HG02642 (cell line): Measurements from ENCODE around the gene PAK5.
A peak's percentile ranks its signal among the peaks of the same experiment; 100 is the strongest.

ENCODE experiments used
- ATAC-seq: cut with Tn5 transposase; IDR thresholded peaks from one replicate; pipeline ENCODE4 v1.9.1; 2021; ENCODE audit warnings: mild to moderate bottlenecking; ENCODE audit not compliant: unreplicated experiment, poor library complexity

Gene PAK5

DNA sequence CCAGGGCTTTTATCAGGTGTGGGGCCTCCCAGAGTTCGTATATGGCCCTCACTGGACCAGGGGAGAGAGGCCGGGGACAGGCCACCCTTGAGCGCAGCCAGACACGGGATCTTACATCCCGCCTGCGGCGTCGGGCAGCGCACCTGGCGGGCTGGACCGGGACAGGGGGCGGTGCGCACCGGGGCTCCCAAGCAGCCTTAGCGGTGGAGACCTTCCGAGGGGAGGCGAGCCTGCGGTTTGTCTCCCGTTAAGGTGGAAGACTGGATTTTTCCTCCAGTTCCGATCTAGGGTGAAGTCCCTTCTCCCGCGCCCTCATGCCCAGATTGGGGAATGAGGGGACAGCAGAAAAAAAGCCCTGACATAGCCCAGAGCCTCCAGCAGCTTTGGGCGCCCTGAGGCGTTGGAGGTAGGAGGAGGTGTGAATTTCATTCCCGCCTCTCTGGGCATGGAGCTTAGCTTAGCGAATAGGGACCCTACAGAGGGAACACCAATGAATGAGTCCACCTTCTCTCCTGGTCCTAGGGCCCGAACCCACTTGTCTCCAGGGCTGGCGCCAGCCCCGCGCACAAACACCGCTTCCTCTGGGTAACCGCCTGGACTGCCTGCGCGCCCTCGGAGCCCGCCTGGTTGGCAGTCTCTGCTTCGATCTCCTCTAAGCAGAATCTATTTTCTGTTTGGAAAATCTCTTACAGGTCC, 331.2 kb downstream of the PAK5 start:
- ATAC-seq: no peak

DNA sequence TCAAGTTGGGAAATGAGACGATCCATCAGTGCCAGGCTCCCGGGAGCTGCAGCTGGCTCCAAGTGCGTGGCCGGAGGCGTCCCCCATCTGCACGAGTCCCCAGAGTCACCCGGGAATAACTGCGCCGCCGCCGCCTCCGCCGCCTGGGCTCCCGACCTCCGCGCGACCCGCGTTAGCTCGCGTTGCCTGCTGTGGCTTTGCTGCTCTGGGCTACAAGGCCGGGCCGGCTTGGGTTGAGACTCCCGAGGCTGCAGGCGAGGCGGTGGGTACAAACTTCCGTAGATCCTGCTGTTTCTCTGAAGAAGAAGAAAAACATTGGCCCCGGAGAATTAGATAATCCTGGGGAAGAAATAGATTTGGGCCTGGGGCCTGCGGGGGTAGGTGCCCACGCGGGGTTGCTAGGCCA, 331.9 kb downstream of the PAK5 start:
- ATAC-seq: no peak

DNA sequence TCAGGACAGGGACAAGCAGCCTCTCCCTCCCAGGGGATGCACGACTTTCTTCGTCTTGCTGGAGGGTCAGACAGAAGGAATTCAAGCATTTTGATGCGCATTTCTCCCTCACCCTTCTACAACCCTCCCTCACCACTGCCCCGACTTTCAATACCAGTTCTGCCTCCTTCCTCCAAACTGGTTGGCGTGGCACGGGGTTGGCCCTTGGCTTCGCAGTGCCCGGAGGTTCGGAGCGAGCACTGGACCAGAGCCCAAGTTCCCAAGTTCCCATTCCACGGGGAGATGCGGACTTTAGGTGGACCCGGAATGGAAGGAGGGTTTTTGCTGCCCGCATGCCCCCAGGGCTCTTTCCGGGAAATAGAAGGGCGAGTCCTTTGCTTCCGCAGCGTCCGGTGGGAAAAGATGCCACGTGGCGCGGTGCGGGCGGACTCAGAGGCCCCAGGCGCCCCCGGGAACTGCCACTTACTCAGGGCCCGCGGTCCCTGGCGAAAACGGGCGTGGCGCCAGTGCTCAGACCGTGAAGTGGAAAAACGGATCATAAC, 332.5 kb downstream of the PAK5 start:
- no peak for ATAC-seq

DNA sequence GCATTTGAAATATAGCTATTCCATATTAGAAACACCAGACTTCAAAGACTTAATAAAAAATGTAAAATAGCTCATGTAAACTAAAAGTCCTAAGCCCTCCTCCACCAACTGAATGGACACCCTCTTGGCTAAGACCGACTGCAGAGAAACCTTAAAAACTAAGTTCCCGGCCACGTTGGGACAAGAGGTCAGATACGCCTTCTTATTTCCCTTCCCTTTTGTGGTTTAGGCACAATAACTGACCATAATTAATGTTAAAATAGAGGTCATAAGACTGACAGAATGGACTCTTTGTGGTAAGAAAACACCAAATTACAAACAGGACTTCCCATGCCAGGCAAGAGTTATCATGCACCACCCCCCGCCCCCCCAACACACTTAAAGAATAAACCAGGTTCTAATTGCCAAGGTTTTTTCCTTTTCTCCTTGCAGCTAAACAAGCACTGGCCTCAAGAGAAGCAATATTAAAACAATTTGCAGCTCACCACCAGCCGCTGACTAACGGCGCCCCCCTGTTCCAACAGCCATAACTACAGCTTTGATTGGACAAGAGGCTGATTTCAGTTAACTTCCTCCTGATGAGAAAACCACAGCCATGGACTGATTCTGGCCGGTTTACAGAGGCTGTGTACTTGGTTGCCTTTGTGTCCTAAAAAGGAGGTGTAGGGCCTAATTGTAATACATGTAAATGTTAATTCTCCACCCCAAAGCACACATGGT, 335.2 kb downstream of the PAK5 start:
- no peak for ATAC-seq

DNA sequence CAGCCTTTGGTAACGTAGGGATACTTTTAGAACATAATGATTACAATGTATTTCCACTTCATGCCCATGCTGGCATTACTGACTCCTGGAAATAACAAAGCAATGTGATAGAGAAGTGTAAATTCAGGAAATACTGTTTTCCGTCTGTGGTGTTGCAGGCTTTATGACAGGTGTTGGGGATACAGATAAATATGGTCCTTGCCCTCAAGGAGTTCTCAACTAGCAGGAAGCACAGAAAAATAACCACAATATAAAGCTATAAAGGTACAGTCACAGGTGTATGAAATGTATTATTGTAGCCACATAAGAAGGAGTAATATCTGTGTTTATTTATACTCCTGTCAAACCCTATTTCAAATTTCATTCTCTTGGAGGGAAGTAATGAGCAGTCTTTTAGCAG, 337.4 kb downstream of the PAK5 start:
- no peak for ATAC-seq

DNA sequence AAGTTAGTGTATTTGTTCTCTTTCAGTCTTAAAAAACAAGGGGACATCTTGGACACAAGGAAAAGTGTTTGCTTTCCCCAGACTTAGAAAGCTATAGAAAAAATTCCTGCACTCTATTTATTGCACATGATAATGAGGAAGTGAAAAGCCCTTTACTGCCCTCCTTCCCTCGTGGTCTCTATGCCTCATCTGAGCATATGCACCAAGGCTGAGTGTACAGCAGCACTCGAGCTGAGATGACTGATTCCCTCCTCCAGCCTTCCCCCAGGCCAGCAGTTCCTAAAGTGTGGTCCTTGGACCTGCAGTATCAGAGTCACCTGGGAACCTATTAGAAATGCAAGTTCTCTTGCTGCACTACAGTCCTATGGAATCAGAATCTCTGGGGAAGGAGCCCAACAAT, 338.8 kb downstream of the PAK5 start:
- ATAC-seq: peak; percentile 79

DNA sequence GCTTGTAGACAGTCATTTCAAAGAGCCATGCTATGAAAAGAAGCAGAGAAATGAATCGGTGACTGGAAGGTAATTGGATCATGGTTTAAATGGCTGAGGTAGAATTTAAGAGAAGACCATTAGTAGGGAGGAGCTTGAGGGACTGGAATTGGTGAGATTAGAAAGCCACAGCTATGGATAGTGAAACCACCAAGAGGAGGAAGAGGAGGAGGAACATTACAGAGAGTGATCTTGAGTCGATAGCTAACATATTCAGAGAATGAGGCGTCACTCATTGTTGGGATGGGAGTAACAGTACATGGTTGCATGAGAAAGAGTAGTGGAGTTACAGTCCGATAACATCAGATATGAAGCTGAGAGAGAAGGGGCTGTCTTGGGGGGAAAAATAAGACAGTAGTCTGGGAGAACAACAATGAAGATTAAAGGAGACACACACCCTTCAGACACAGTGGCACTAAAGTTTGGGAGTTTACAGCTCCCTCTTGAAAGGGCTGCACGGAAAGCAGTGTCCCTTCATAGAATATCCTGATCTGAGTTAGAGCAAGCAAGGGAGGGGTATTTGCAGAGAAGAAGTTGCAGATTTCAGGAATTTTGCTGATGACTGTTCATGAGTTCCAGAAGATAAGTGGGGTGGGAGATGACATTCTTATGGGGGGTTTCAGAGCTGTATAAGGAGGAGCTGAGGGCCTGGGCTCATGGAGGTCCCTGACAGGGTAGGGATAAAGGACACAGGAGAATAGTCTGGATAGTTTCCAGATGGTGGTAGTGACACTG, 339.6 kb downstream of the PAK5 start:
- ATAC-seq: no peak

DNA sequence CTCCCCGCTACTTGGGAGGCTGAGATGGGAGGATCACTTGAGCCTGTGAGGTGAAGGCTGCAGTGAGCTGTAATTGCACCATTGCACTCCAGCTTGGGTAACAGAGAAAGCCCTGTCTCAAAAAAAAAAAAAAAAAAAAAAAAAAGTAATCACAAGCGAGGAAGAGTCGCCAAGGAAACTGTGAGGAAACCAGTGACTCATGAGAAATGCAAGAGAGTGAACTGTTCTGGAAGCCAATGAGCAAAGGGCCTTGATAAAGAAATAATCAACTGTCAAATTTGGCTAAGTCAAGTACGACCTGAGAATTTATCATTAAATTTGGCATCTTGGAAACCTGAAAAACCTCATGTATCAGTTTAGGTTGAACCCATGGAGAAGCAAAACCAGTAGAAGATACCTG, 340.6 kb downstream of the PAK5 start:
- ATAC-seq: no peak

DNA sequence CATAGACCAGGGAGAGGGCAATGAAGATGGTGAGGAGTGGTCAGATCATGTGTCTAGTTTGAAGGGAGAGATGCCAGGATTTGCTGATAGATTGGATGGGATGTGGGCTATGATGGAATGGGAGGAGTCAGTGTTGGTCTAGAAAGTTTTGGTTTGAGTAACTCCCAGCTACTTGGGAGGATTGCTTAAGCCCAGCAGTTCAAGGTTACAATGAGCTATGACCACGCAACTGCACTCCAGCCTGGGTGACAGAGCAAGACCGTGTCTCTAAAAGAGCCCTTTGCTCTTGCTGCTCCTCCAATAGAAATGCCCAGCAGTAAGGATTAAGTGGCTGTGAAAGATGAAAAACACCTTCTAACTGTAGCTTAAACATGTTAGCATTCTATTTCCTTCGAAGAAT, 342.7 kb downstream of the PAK5 start:
- no peak for ATAC-seq

DNA sequence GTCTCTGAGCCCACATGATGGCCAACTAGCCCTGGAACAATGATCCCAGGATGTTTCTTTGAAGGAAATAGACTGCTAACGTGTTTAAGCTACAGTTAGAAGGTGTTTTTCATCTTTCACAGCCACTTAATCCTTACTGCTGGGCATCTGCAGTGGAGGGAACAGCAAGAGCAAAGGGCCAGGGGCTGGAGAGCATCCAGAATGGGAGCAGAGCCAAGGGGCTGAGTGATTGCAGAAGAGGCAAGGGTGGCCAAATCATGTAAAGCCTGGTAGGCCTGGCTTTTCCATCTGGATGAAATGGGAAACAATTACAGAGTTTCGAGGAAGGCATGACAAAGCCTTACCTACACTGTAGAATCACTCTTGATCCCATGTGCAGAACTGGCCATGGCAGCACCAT, 343.2 kb downstream of the PAK5 start:
- no peak for ATAC-seq

DNA sequence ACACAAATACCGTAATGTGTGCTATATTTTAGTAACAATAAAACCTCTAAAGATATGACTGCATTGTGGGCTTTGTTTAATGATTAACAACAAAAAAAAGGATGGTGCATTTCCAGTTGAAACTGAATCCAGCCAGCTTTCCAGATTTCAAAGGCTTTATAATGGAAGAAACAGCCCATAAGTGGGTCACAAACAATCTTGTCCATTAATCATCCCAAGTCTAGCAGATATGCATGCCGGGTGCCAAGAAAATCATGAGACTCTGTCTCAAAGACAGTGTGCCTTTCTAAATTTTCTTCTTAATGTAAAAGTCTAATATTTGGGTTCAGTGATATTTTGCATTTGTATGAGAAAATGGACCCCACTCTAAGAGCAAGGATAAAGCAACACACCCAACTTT, 345.1 kb downstream of the PAK5 start:
- no peak for ATAC-seq

DNA sequence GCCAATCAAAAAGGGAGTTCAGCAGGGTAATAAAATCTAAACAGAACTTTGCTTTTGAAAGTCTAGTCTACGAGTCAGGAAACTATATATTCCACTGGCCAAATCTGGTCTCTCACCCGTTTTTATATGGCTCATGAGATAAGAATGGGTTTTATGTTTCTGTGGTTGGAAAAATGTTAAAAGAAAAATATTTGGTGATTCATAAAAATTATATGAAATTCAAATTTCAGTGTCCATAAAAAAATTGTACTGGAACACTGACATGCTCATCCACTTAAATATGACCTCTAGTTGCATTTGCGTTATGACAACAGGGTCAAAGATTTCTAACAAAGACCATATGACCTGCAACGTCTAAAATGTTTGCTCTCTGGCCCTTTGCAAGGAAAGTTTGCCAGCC, 346.8 kb downstream of the PAK5 start:
- no peak for ATAC-seq

DNA sequence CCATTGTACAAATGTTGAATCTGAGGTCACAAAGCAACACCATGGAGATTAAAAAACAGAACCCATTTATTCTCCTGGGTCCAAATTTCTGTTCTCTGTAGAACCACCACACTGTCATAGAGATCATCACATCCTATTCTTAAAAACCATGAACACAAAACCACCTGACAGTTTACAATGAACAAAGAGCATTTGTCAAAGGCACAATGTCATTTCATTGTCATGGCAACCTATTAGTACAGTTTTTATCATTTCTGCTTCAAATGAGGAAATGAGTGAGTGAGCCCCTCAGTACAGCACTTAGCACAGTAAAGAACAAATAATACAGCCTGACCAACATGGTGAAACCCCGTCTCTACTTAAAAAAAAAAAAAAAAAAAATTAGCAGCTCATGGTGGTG, 347.6 kb downstream of the PAK5 start:
- ATAC-seq: no peak

DNA sequence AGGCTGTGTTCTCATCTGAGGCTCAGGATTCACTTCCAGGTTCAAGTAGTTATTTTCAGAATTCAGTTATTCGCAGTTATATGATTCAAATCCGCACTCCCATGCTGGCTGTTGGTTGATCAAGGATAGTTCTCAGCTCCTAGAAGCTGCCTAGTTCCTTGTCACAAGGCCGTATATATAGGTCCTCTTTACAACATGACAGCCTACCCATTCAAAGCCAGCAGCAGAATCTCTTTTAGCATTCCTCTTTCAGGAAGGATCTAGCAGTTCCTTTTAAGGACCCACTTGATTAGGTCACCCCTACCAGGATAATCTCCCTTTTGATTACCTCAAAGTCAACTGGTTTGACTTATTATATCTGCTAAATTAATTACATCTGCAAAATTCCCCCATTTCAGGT, 348.2 kb downstream of the PAK5 start:
- ATAC-seq: no peak

DNA sequence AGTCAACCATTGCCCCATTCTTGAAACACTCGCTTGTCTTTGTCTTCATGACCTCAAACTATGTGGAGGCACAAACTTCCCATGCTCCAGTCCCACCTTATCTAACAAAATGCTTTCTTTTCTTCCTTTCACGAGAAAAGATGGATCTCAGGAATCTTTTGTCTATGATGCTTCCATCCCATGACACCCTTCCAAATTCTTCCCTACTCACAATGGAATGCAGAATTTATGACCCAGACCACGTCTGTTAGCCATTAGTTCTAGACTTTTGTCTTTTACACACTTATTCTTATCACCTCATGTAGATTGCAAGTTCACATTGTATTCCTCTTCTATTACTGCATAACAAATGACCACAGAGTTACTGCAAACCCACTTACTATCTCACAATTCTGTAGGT, 348.7 kb downstream of the PAK5 start:
- no peak for ATAC-seq

DNA sequence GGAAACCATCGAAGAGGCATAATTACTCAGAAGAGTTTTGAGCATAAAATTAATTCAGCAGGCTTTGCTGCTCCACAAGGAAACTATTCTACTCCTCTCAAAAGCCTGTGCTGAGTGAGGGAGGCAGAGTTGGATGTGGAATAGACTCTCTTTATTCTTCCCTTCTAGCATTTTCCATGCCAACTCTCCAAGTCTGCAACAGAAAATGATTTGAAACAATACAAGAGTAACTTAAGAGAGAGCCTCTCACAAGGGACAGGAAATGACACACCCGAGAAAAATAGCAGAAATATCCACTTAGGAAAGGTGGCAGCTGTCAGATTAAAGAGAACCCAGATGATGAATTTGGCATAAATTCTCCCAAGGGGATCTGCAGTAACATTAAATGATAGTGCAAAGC, 350.8 kb downstream of the PAK5 start:
- no peak for ATAC-seq
